Upper lobe of left lung (tissue), 6 donors: ENCODE measurements around the gene PID1. TPM values are rescaled to one million over a fixed set of nuclear protein-coding genes. Genes with fewer than 3 reads are reported as not detected.

Source experiments
- ATAC-seq, 2 donors: fragments of 200-7000 bp; cut with Tn5 transposase; one replicate each; pipeline ENCODE4 v1.9.1; 2022; ENCODE audit warnings: mild to moderate bottlenecking in 2 of 2, moderate library complexity in 2 of 2; ENCODE audit not compliant: low FRiP score in 2 of 2
- DNase-seq, 2 donors: peaks; one replicate each; pipeline ENCODE4 v3.0.0-alpha.2; 2019 to 2020
- H3K27ac ChIP-seq, 4 donors: fragments of 200-600 bp; sonication (generic); one replicate each; pipeline ENCODE4 v1.5.1; 2016 to 2019
- H3K27me3 ChIP-seq, 4 donors: fragments of 200-600 bp; sonication (generic); one replicate each; pipeline ENCODE4 v1.5.1; 2017 to 2019
- H3K36me3 ChIP-seq, 4 donors: fragments of 200-600 bp; sonication (generic); one replicate each; pipeline ENCODE4 v1.5.1; 2016 to 2019
- H3K4me1 ChIP-seq, 4 donors: fragments of 200-600 bp; sonication (generic); one replicate each; pipeline ENCODE4 v1.5.1; 2018 to 2019
- H3K4me3 ChIP-seq, 4 donors: fragments of 200-600 bp; sonication (generic); one replicate each; pipeline ENCODE4 v1.5.1; 2017 to 2019; ENCODE audit warnings: mild to moderate bottlenecking in 2 of 4, moderate library complexity in 1 of 4
- H3K9me3 ChIP-seq, 4 donors: fragments of 200-600 bp; sonication (generic); one replicate each; pipeline ENCODE4 v1.5.1; 2018 to 2019
- EP300 ChIP-seq, 4 donors: sonication (generic); formaldehyde crosslinking; IDR thresholded peaks; one replicate each; pipeline ENCODE4 v1.5.1; 2017; ENCODE audit warnings: antibody characterized with exemption in 4 of 4, control low read depth in 2 of 4
- POLR2A ChIP-seq, 4 donors: fragments of 450-650 bp; IDR thresholded peaks; one replicate each; pipeline ENCODE4 v1.5.1; 2016 to 2017; ENCODE audit warnings: antibody characterized with exemption in 4 of 4, mild to moderate bottlenecking in 2 of 4
- POLR2AphosphoS5 ChIP-seq, 2 donors: sonication (generic); formaldehyde crosslinking; IDR thresholded peaks; one replicate each; pipeline ENCODE4 v1.5.1; 2017; ENCODE audit warnings: antibody characterized with exemption in 2 of 2
- WGBS, 2 donors: methylation state at CpG; one replicate each; pipeline ENCODE4 v1.1.5; 2017 to 2018; 5-methylcytosine and 5-hydroxymethylcytosine counted together
- total RNA-seq, 6 donors: library from RNA; depleted of rRNA in 4 of 6; stranded (reverse); fragments of >200 nt in 4 of 6; gene quantifications; one replicate each; pipeline versions ENCODE4 v1.1.0 to v1.2.1, GENCODE V29; 2016 to 2021
- TF ChIP-seq, protein P1 (sequence below), 6 experiments: fragments of 450-650 bp in 4 of 6; fragments of 200-600 bp in 2 of 6; sonication (generic) in 2 of 6; IDR thresholded peaks; one replicate each; pipeline ENCODE4 v1.5.1; 2016 to 2019; ENCODE audit warnings: antibody characterized with exemption in 6 of 6
- donor health status: DM: no; HTN: no; CAD: no; lungs with moderate emphysema.
- donor health status: DM: no; HTN: yes; CAD: no; lungs with severe emphysema.

Gene PID1
- total RNA-seq, 6 donors from 2014 or later: 20.8 to 59.7 (median 39.8) TPM

DNA sequence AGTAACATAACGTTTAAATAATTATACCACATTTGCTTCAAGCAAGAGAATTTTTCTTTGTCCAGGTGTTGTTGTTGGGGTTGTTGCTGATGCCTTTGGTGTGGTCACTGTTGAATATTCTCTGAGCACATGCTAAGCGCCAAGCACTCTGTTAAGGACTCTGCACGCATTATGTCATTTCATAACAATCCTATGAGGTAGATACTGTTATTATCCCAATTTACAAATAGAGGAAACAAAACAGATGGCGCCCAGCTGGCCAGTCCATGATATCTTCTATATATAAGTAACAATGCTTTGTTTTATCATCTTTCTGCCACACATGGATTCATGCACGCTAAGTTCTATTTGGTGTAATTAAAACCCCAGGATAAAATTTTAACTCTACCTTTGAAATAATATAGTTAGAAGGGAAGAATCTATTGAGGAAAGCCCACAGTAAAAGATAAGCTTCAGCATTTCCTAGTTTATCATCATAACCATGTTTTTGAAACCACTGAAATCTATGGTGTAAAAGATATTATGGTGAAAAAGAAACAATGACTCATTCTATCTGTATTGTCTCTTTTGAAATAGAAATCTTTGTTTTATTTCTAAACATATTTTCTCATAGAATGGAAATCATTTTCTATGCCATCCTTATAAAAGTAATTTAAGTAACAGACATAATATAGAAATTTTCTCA is 199.7 kb downstream of the PID1 start:
- Histone ChIP-seq H3K4me3 (no peak overlapping the region), H3K27me3 (no peaks in the 10 kb centered on the region), H3K9me3 (peaks cover 0 to 9% (median 0%) of the 10 kb centered on the region in 4 donors), H3K36me3 (no peaks in the 10 kb centered on the region), H3K4me1 (no peaks in the 10 kb centered on the region), H3K27ac (no peak overlapping the region)
- ATAC-seq (no peak), DNase-seq (no peak)
- 88 to 92% methylated on average over 5 of the region's 5 CpGs for WGBS, 2 donors
- no peak for TF ChIP-seq EP300 (IDR thresholded peaks at IDR 0.05)
- TF ChIP-seq POLR2A (IDR thresholded peaks at IDR 0.05): no peak
- TF ChIP-seq, protein P1, sequence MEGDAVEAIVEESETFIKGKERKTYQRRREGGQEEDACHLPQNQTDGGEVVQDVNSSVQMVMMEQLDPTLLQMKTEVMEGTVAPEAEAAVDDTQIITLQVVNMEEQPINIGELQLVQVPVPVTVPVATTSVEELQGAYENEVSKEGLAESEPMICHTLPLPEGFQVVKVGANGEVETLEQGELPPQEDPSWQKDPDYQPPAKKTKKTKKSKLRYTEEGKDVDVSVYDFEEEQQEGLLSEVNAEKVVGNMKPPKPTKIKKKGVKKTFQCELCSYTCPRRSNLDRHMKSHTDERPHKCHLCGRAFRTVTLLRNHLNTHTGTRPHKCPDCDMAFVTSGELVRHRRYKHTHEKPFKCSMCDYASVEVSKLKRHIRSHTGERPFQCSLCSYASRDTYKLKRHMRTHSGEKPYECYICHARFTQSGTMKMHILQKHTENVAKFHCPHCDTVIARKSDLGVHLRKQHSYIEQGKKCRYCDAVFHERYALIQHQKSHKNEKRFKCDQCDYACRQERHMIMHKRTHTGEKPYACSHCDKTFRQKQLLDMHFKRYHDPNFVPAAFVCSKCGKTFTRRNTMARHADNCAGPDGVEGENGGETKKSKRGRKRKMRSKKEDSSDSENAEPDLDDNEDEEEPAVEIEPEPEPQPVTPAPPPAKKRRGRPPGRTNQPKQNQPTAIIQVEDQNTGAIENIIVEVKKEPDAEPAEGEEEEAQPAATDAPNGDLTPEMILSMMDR (IDR thresholded peaks at IDR 0.05): no peak
- no peak for TF ChIP-seq POLR2AphosphoS5 (IDR thresholded peaks at IDR 0.05)

GRCh38 chr2:229066121-229066715 is 204.9 kb downstream of the PID1 start:
- 86% methylated on average over 4 of the region's 4 CpGs for WGBS, 2 donors
- TF ChIP-seq, protein P1 (IDR thresholded peaks at IDR 0.05): no peak
- no peak for TF ChIP-seq POLR2AphosphoS5 (IDR thresholded peaks at IDR 0.05)
- TF ChIP-seq POLR2A (IDR thresholded peaks at IDR 0.05): no peak
- no peak for TF ChIP-seq EP300 (IDR thresholded peaks at IDR 0.05)
- ATAC-seq: no peak

GRCh38 chr2:229064749-229065148 is 206.3 kb downstream of the PID1 start:
- ATAC-seq: no peak
- no peak overlapping the region for H3K27ac ChIP-seq
- H3K4me1 ChIP-seq: no peaks in the 10 kb centered on the region
- H3K27me3 ChIP-seq: no peaks in the 10 kb centered on the region
- WGBS, 2 donors: 81 to 94% methylated on average over 3 of the region's 3 CpGs
- H3K4me3 ChIP-seq: no peak overlapping the region
- TF ChIP-seq POLR2A (IDR thresholded peaks at IDR 0.05) (no peak), EP300 (IDR thresholded peaks at IDR 0.05) (no peak), POLR2AphosphoS5 (IDR thresholded peaks at IDR 0.05) (no peak)
- TF ChIP-seq, protein P1 (IDR thresholded peaks at IDR 0.05): no peak
- no peaks in the 10 kb centered on the region for H3K9me3 ChIP-seq
- no peak for DNase-seq
- H3K36me3 ChIP-seq: no peaks in the 10 kb centered on the region

More at GRCh38 chr2:229066121-229066715, 204.9 kb downstream of the PID1 start:
- Histone ChIP-seq H3K36me3 (no peaks in the 10 kb centered on the region), H3K27me3 (no peaks in the 10 kb centered on the region), H3K9me3 (no peaks in the 10 kb centered on the region), H3K4me3 (no peak overlapping the region), H3K27ac (no peak overlapping the region), H3K4me1 (no peaks in the 10 kb centered on the region)
- no peak for DNase-seq

- DNase-seq (no peak), ATAC-seq (no peak)
- TF ChIP-seq, protein P1 (IDR thresholded peaks at IDR 0.05): no peak
- TF ChIP-seq EP300 (IDR thresholded peaks at IDR 0.05) (no peak), POLR2AphosphoS5 (IDR thresholded peaks at IDR 0.05) (no peak), POLR2A (IDR thresholded peaks at IDR 0.05) (no peak)
- Histone ChIP-seq H3K27ac (no peak overlapping the region), H3K9me3 (no peaks in the 10 kb centered on the region), H3K36me3 (no peaks in the 10 kb centered on the region), H3K4me3 (no peak overlapping the region), H3K27me3 (no peaks in the 10 kb centered on the region), H3K4me1 (no peaks in the 10 kb centered on the region)
Observed at GRCh38 chr2:229060147-229060546, 210.9 kb downstream of the PID1 start.
